Fibroblast of villous mesenchyme (primary cell): Measurements from ENCODE around the gene UBE3C. TPM values are rescaled to one million over a fixed set of nuclear protein-coding genes. Genes with fewer than 3 reads are reported as not detected.

Experiments used
- DNase-seq: peaks from one replicate; pipeline ENCODE4 v3.0.0-alpha.2; 2010; ENCODE audit warnings: low read depth
- H3K4me3 ChIP-seq: 2 replicates; pipeline ENCODE4 v1.5.1; 2011; ENCODE audit warnings: low read depth, mild to moderate bottlenecking, low read length
- total RNA-seq: library from RNA; depleted of rRNA; stranded (reverse); fragments of >200 nt; gene quantifications from 2 replicates; pipeline ENCODE4 v1.2.3, GENCODE V29; 2012
- TF ChIP-seq, protein P1 (sequence below): IDR thresholded peaks from 2 replicates; pipeline ENCODE4 v1.5.1; 2012; ENCODE audit warnings: low read depth, mild to moderate bottlenecking, low read length; ENCODE audit not compliant: insufficient read depth

Gene UBE3C
- total RNA-seq, 1 donor: 150 TPM

DNA sequence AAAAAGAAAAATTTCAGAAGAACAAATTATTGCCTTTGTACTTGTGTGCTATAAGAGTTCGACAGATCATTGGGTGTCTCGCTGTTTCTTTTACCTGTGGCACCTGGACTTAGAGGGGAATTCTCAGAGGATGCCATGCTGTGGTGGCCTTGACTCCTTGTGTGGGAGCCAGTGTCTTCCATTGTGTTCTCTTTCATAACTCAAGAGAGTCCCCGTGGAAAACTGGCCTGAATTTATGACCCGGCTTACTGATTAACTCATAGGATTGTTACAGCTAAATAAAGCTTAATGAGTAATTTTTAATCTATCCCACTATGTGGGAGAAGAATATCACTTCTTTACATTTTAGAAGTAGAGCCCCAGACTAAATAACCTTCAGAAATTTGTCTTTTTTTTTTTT, 54.5 kb downstream of the UBE3C start:
- H3K4me3 ChIP-seq: no peak overlapping the region
- TF ChIP-seq, protein P1, sequence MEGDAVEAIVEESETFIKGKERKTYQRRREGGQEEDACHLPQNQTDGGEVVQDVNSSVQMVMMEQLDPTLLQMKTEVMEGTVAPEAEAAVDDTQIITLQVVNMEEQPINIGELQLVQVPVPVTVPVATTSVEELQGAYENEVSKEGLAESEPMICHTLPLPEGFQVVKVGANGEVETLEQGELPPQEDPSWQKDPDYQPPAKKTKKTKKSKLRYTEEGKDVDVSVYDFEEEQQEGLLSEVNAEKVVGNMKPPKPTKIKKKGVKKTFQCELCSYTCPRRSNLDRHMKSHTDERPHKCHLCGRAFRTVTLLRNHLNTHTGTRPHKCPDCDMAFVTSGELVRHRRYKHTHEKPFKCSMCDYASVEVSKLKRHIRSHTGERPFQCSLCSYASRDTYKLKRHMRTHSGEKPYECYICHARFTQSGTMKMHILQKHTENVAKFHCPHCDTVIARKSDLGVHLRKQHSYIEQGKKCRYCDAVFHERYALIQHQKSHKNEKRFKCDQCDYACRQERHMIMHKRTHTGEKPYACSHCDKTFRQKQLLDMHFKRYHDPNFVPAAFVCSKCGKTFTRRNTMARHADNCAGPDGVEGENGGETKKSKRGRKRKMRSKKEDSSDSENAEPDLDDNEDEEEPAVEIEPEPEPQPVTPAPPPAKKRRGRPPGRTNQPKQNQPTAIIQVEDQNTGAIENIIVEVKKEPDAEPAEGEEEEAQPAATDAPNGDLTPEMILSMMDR: no peak
- no peak for DNase-seq

- TF ChIP-seq, protein P1: no peak
- DNase-seq: no peak
- no peak overlapping the region for H3K4me3 ChIP-seq
Observed at GRCh38 chr7:157194948-157195347, 56.2 kb downstream of the UBE3C start.

DNA sequence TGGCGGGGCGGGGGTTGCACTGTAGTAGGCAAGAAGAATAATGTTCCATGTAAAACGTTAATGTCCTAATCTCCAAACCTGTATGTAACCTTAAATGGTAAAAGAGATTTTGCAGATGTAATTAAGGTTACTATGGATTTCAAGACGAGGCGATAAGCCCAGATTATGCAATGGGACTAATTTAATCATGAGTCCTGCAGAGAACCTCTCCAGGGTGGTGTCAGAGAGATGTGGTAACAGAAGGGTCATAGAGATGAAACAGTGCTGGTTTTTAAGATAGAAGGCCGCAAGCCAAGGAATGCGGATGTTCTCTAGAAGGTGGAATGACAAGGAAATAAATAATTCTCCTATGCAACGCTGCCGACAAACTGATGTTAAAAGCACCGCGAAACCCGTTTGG, 57.1 kb downstream of the UBE3C start:
- no peak for DNase-seq
- no peak overlapping the region for H3K4me3 ChIP-seq
- TF ChIP-seq, protein P1: no peak

DNA sequence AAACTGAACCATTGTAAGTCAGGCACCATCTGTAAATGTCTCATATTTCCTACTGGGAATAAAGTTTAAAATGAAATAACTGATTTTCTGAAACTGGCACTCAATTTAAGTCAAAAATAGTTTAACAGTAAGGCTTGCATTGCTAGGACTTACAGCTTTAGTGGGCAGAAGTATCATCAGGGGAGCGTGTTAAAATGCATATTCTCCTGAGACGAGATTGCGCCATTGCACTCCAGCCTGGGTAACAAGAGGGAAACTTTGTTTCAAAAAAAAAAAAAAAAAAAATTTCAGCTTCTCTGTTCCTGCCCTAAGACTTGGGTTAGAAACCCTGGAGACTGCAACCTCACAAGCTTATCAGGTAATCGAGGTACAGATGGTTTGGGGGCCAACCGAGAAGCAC, 65.4 kb downstream of the UBE3C start:
- TF ChIP-seq, protein P1: no peak

GRCh38 chr7:157205438-157205837, 66.7 kb downstream of the UBE3C start:
- TF ChIP-seq, protein P1: no peak
- no peak for DNase-seq
- H3K4me3 ChIP-seq: no peak overlapping the region

More for the DNA sequence above, 65.4 kb downstream of the UBE3C start:
- no peak for DNase-seq
- H3K4me3 ChIP-seq: no peak overlapping the region

GRCh38 chr7:157208571-157209413, 70.1 kb downstream of the UBE3C start:
- TF ChIP-seq, protein P1: no peak
- DNase-seq: no peak
- no peak overlapping the region for H3K4me3 ChIP-seq

DNA sequence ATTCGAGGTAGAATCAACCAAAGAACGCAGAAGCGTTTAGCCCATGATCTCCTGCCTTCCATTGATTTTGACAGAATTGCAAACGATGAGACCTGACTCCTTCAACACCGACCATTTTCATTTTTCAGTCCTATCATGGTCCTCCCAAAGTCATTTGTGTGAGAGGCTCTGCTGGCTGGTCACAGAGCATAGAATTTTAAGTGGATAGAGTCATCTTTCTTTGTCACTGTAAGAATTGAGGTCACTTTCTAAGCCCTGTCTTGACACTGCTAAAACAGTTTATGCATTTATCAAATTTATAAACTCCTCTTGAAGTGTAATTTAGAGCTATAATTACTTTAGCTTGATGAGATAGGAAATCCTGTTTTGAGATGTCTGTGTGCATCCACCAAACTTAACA, 72.0 kb downstream of the UBE3C start:
- H3K4me3 ChIP-seq: no peak overlapping the region
- no peak for DNase-seq
- TF ChIP-seq, protein P1: no peak
